ENCODE data around the gene OSBP.
"Not testable (repeated sequence)": the region's sequence is repeated elsewhere in the genome, so short reads cannot be mapped to it uniquely, and the experiment has no call there.

The OSBP gene

GRCh38 chr11:59615637-59616395 is at the start of gene OSBP:
Gene OSBP (minus strand): TSS chr11:59615774. CDS start chr11:59615664, 110 bp downstream.
- peak; percentile 96 for DNase-seq

GRCh38 chr11:59660621-59661020 is 45.0 kb upstream of the OSBP start:
- no peak for DNase-seq

GRCh38 chr11:59659981-59660380 is 44.4 kb upstream of the OSBP start:
- no peak for DNase-seq

GRCh38 chr11:59658036-59658435 is 42.5 kb upstream of the OSBP start:
- DNase-seq: no peak

GRCh38 chr11:59654893-59655292 is 39.3 kb upstream of the OSBP start:
- no peak for DNase-seq

DNA sequence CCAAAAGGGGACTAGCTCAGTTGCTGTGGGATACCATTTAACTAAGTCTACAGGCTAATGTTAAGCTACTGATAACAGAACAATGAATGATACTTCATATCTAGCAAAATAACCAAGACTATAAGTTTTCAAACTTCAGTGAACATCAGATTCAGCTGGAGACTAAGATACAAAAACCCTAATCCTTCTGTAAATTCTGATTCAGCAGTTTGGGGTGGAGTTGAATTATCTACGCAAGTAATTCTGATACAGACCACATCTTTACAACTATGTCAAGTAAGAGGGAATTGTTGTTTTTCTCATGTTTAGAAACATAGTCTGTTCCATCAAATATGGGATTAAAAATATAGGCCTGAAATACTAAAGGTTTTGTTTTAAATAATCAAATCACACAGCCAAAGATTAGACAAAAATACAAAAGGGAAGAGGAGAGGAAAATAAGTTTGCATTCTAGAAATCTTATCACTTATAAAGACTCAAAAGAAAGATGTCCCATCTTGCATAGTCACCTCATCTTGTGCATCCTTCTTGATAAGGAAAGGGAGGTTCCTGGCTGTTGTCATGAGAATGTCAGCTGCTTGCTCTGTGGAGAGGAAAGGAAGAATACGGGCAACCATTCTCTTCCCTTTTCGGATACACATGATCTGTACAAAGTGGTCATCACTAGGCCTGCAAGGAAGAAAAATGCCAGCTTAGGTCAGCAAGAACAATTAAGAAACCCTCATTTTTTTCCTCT is 31.8 kb upstream of the OSBP start:
- DNase-seq: no peak

DNA sequence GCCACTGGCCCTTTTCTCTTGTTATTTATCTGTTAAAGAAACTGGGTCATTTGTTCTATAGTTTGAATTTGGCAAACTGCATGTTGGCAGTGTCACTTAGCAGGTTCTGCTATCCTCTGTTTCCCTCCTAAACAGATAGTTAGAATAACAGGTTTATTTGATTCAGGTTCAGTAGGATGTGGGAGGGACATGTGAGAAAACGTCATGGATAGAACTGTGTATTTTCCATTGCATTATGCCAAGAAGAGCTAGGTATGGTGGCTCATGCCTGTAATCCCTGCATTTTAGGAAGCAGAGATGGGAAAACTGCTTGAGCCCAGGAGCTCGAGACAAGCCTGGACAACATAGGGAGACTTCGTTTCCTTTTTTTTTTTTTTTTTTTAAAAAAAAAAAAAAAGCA is 29.0 kb upstream of the OSBP start:
- DNase-seq: no peak

GRCh38 chr11:59643390-59643789 is 27.8 kb upstream of the OSBP start:
- no peak for DNase-seq

DNA sequence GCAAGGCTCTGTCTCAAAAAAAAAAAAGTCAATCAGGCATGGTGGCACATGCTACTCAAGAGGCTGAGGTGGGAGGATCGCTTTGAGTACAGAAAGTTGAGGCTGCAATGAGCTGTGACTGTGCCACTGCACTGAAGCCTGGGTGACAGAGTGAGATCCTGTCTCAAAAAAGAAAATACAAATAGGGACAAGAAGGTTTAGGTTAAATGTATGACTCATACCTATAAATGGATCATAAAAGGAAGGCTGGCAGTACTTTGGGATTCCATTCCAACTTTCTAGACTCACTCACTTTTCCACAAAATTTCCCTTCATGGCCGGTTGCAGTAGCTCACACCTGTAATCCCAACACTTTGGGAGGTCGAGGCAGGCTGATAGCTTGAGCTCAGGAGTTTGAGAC is 25.6 kb upstream of the OSBP start:
- no peak for DNase-seq

GRCh38 chr11:59630493-59630892 is 14.9 kb upstream of the OSBP start:
- no peak for DNase-seq

DNA sequence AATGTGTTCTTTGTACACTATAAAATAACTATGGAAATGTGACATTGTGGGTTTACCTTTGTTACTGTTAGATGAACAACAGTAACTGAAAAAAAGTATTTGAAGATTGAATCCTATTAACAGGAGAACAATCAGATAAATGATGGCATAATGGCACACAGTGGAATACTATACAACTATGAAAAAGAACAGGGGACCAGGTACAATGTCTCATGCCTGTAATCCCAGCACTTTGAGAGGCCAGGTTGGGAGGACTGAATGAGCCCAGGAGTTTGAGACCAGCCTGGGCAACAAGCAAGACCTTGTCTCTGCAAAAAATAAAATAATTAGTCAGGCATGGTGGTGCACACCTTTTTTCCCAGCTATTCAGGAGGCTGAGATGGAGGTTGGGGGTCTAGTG is 14.4 kb upstream of the OSBP start:
- no peak for DNase-seq

DNA sequence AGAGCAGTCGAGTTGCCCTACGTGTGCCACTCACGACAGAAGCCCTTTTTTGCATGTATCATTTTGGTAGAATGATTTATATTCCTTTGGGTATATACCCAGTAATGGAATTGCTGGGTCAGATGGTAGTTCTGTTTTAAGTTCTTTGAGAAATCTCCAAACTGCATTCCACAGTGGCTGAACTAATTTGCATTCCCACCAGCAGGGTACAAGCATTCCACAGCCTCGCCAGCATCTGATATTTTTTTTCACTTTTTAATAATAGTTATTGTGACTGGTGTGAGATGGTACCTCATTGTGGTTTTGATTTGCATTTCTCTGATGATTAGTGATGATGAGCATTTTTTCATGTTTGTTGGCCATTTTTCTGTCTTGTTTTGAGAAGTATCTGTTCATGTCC is 11.4 kb upstream of the OSBP start:
- DNase-seq: not testable (repeated sequence)

DNA sequence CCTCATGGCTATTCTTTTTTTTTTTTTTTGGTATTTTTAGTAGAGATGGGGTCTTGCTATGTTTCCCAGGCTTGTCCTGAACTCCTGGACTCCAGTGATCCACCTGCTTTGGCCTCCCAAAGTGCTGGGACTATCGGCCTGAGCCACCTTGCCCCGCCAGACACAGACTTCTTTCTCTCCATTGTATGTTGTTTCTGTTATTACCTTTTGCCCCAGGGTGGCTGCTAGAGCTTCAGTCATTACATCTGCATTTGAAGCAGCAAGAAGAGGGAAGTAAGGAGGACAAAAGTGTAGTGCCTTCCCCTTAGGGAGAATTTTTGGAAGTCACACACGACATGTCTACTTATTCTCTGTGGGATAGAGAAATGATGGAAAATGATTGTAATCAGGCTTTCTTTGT is 10.1 kb upstream of the OSBP start:
- no peak for DNase-seq

DNA sequence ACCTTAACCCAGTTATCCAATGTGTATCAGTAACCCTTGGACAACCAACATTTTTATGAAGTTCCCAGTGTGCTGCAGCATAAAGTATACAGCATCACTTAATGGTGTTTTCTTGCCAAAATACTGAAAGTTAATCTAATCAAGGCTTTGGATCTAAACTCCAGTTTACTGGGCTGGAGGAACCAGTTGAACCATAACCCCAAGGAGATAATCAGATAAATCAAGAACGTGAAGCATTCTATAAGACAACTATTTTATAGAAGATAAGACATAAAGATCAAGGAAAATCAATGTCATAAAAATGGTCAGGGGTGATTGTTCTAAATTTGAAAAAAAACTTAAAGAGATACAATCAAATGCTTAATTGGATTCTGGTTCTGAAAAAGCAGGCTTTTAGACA is 2.3 kb upstream of the OSBP start:
- DNase-seq: no peak

GRCh38 chr11:59616396-59616982 is 915 bp upstream of the OSBP start:
- no peak for DNase-seq

DNA sequence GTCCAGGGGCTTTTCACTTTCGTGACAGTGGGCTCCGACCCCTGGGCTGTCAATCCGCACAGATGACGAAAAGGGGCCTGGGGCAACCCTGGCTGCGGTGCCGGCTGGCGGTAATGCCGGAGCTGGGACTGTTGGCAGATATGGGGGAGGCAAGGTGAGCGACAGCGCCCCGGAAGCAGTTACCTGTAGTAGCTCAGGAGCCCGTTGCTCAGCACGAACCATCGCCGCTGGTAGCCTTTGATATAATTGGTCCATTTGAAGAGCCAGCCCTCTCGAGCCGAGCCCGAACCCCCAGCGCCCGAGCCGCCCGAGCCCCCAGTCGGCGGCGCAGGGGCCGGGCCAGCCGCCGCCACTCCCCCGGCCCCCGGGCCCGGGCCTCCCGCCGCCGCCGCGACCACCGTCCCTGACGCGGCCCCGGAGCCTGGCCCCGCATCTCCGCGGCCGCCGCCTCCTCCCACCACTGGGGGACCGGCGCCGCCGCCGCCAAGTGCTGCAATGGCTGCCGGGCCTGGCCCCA is 396 bp downstream of the OSBP start:
- DNase-seq: peak; percentile 69

GRCh38 chr11:59614277-59615119 is 1.1 kb downstream of the OSBP start:
- DNase-seq: no peak

- DNase-seq: no peak
Observed at GRCh38 chr11:59611570-59612565, 3.7 kb downstream of the OSBP start.

- DNase-seq: peak; percentile 40
Observed at GRCh38 chr11:59610289-59610688, 5.3 kb downstream of the OSBP start.

DNA sequence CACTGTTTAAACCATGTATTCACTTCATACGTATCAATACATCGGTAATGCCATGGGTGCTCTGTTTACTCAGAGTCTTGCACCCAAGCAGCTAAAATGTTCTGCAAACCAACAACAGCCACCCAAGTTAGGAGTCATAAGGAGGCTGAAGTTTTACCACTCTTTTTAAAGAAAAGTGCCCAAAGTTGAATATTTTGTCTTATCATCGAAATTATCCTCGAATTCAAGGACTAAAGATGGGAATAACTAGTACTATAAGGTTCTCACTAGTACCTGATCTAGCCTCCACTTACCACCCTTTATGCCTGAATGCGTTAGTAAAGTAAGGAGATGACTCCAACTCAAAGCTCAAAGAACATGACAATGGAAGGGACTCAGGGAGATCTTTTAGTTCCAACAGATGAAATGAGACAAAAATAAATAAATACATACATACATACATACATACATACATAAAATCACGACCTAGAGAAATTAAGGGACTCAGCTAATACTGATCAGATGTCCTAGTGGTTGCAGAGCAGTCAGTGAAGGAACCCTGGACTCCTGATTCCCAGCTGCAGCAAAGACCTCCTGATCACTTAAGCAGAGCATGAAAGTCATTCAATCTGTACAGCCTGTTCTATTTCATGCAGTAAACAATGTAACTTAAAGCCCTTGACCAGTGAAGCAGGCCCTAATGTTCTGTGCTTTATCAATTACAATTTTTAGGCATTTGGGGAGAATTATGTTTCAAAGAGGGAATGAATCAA is 7.7 kb downstream of the OSBP start:
- DNase-seq: no peak

GRCh38 chr11:59602432-59602831 is 13.1 kb downstream of the OSBP start:
- DNase-seq: no peak

Data from stimulated activated CD8-positive, alpha-beta memory T cell treated with anti-CD3 and anti-CD28 coated beads, Interleukin-4, amount 100 ng/mL, for 48 hours (primary cell).